ENCODE results near the gene DVL2.

DNA sequence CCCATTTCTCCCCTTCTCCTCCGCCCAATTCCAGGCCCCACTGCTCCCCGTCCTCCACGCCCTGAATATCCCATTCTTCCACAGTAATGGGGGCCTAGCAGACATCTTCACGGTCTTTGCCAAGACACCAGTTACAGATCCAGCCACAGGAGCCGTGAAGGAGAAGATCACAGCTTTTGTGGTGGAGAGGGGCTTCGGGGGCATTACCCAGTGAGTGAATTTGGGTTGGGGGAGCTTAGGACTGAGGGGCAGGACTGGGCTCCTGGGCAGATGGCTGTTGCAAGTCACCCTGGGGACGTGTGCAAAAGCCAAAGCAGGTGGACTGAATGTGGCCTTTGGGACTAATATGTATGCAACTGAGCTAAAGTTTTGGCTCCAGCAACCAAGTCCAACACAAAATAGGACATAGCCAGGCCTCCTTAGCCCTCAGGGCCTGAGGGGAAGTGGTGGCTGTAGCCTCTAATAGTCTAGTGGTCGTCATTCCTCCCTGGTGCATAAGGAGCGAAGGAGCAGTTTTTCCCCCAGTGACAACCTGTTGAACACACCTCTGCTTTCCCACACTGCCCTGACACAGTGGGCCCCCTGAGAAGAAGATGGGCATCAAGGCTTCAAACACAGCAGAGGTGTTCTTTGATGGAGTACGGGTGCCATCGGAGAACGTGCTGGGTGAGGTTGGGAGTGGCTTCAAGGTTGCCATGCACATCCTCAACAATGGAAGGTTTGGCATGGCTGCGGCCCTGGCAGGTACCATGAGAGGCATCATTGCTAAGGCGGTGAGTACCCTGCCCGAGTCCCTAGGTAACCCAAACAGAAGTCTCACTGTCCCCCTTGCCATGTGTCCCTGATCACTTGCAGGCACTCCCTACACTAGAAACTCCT is 12.0 kb downstream of the DVL2 start:
- TF ChIP-seq, protein P1, sequence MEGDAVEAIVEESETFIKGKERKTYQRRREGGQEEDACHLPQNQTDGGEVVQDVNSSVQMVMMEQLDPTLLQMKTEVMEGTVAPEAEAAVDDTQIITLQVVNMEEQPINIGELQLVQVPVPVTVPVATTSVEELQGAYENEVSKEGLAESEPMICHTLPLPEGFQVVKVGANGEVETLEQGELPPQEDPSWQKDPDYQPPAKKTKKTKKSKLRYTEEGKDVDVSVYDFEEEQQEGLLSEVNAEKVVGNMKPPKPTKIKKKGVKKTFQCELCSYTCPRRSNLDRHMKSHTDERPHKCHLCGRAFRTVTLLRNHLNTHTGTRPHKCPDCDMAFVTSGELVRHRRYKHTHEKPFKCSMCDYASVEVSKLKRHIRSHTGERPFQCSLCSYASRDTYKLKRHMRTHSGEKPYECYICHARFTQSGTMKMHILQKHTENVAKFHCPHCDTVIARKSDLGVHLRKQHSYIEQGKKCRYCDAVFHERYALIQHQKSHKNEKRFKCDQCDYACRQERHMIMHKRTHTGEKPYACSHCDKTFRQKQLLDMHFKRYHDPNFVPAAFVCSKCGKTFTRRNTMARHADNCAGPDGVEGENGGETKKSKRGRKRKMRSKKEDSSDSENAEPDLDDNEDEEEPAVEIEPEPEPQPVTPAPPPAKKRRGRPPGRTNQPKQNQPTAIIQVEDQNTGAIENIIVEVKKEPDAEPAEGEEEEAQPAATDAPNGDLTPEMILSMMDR (IDR thresholded peaks at IDR 0.05), result no peak
- TF ChIP-seq POLR2AphosphoS5 (IDR thresholded peaks at IDR 0.05), result no peak

Data from sigmoid colon (tissue), 4 donors.